IPS DF 6.9 (cell line): Measurements from ENCODE around the gene ZNF479.
"Not testable (repeated sequence)": the region's sequence is repeated elsewhere in the genome, so short reads cannot be mapped to it uniquely, and the experiment has no call there.

Experiments used
- DNase-seq: peaks from one replicate; pipeline ENCODE4 v3.0.0-alpha.2; 2013; ENCODE audit warnings: low read depth, low spot score
- H3K27ac ChIP-seq: one replicate; pipeline ENCODE4 v1.5.1; 2013; ENCODE audit warnings: low read length, control low read depth
- H3K27me3 ChIP-seq: 2 replicates; pipeline ENCODE4 v1.6.1; 2013; ENCODE audit warnings: mild to moderate bottlenecking, low read length; ENCODE audit not compliant: control insufficient read depth, insufficient read depth
- H3K36me3 ChIP-seq: 2 replicates; pipeline ENCODE4 v1.6.1; 2013; ENCODE audit warnings: low read length; ENCODE audit not compliant: control insufficient read depth, insufficient read depth
- H3K4me1 ChIP-seq: 2 replicates; pipeline ENCODE4 v1.6.1; 2013; ENCODE audit warnings: low read length; ENCODE audit not compliant: control insufficient read depth, insufficient read depth
- H3K4me3 ChIP-seq: 2 replicates; pipeline ENCODE4 v1.5.1; 2013; ENCODE audit warnings: mild to moderate bottlenecking, low read length
- H3K9me3 ChIP-seq: 2 replicates; pipeline ENCODE4 v1.6.1; 2013; ENCODE audit warnings: low read length, inconsistent platforms; ENCODE audit not compliant: control insufficient read depth, insufficient read depth
- WGBS: extraction: QIAGEN DNeasy Blood & Tissue Kit; methylation state at CpG from one replicate; pipeline ENCODE4 v1.1.7; 2013; ENCODE audit warnings: mixed read lengths, missing lambda C conversion rate; ENCODE audit not compliant: insufficient read length, insufficient coverage; 5-methylcytosine and 5-hydroxymethylcytosine counted together

ZNF479 gene

GRCh38 chr7:57132336-57132735, at the start of gene ZNF479:
ZNF479 (minus strand) TSS chr7:57132436; CDS start chr7:57132324, 112 bp downstream.
- H3K36me3 ChIP-seq, H3K9me3 ChIP-seq, H3K4me1 ChIP-seq, H3K4me3 ChIP-seq, H3K27ac ChIP-seq, H3K27me3 ChIP-seq, DNase-seq: not testable (repeated sequence)
- no CpG with 5 or more reads among the region's 6 CpGs for WGBS

GRCh38 chr7:57182031-57182430, 49.8 kb upstream of the ZNF479 start:
- Histone ChIP-seq H3K27me3 (no peaks in the 10 kb centered on the region), H3K4me3 (no peak overlapping the region), H3K27ac (no peak overlapping the region), H3K9me3 (peaks cover 30% of the 10 kb centered on the region), H3K36me3 (no peaks in the 10 kb centered on the region), H3K4me1 (no peaks in the 10 kb centered on the region)
- DNase-seq = no peak
- no CpG with 5 or more reads among the region's 4 CpGs for WGBS

DNA sequence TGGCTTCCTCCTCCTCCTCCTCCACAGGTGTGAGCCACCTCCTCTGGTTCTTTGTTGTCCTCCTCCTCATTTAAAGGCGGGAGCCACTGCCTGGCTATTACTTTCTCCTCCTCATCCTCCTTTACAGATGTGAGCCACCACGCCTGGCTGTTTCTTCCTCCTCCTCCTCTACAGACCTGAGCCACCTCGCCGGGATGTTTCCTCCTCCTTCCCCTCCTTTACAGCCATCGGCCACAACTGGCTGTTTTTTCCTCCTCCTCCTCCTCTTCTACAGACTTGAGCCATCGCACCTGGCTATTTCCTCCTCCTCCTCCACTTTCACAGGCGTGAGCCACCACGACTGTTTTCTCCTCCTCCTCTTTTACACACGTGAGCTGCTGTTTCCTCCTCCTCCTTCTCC, 49.0 kb upstream of the ZNF479 start:
- peaks cover 33% of the 10 kb centered on the region for H3K9me3 ChIP-seq
- H3K27me3 ChIP-seq = no peaks in the 10 kb centered on the region
- no CpG with 5 or more reads among the region's 9 CpGs for WGBS
- H3K36me3 ChIP-seq = no peaks in the 10 kb centered on the region
- no peak overlapping the region for H3K4me3 ChIP-seq
- DNase-seq = no peak
- H3K4me1 ChIP-seq = no peaks in the 10 kb centered on the region
- no peak overlapping the region for H3K27ac ChIP-seq

DNA sequence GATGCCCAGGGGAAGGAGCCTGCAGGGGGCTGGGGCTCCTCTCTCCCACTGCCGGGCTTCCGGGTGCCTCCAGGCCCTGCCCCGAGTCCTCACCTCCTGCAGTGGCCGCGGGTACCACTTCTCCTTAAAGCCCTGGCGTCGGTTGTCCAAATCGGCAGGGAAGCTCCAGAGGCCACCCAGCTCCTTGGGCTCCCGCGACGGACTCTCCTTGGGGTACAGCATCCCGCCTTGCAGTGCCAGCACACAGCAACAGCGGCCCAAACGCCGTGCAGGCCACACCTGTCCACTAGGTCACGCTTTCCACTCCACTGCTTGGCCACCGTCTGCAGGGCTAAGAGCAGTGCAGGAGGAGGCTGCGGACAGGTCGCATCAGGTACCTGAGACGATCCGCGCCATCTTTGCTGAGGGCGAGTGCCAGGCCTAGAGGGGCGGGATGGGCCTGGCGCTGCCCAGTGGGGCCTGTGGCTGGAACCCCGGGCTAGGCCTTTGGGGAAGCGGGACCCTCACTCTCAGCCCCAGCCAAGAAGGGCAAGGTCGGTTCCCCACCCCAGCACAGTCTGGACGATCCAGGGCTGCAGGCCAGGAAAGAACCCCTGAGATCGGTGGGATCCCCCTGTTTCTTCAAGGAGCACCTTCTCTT, 47.7 kb upstream of the ZNF479 start:
- Histone ChIP-seq H3K4me1 (no peaks in the 10 kb centered on the region), H3K36me3 (no peaks in the 10 kb centered on the region), H3K9me3 (peaks cover 32% of the 10 kb centered on the region), H3K4me3 (no peak overlapping the region; the same call in 1 of the 2 replicates), H3K27ac (no peak overlapping the region), H3K27me3 (no peaks in the 10 kb centered on the region)
- no peak for DNase-seq
- no CpG with 5 or more reads among the region's 30 CpGs for WGBS

DNA sequence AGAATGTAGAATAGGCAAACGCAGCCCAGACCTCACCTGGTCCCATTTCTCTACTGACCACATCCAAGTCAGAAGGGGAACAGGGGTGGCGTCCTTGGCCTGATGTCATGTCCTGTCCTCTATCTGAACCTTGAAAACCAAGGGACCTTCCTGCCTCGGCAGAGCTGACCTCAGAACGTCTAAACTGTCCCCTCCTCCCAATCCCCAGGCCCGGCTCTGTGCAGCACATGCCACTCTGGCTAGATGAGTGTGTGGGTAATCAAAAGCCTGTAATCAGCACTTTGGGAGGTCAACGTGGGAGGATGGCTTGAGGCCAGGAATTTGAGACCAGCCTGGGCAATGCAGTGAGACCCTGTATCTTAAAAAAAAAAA, 46.5 kb upstream of the ZNF479 start:
- Histone ChIP-seq H3K9me3 (peaks cover 30% of the 10 kb centered on the region), H3K27ac (no peak overlapping the region), H3K27me3 (no peaks in the 10 kb centered on the region), H3K4me3 (no peak overlapping the region), H3K4me1 (no peaks in the 10 kb centered on the region), H3K36me3 (no peaks in the 10 kb centered on the region)
- DNase-seq = no peak
- WGBS = no CpG with 5 or more reads among the region's 6 CpGs

DNA sequence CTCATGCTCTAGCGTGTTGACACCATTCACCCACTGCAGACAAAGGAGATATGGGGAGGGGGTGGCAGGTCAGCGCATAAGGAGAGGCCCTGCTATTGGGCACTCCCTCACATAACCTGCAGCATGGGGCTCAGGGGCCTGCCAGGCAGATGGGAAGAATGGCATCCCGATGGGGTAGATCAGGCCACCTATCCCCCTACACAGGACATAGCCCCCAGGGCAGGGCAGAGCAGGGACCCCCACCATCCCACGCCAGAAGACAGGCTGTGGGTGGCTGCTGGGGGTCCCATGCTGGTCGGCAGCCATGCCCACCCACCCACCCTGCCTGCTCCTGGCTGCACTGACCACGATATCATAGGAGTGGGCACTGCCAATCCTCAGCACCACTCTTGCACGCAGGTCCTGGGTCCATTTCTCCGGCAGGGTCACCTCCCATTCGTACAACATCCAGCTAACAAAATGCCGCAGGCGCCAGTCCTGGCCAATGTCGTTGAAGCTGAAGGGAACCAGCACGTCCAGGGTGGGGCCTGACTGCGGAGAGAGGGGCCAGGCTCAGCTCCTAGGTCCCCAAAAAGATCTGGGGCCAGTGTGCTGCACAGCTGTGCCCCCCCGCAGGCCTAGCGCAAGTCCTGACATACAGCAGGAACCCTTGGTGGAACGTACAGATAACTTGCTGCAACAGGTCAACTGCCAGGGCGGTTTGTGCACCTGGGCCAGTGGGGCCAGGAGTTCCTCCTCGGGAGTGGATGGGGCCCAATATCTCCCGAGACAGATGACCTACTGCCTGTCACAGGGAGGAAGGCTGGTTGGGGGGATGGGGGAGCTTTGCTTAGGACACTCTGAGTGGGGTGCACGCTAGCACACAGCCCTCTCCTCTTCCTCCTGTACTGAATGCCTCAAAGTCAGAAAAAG, 45.9 kb upstream of the ZNF479 start:
- Histone ChIP-seq H3K27ac (no peak overlapping the region), H3K4me3 (no peak overlapping the region), H3K27me3 (no peaks in the 10 kb centered on the region), H3K36me3 (no peaks in the 10 kb centered on the region), H3K4me1 (no peaks in the 10 kb centered on the region), H3K9me3 (peaks cover 30% of the 10 kb centered on the region)
- DNase-seq = no peak
- no CpG with 5 or more reads among the region's 21 CpGs for whole genome bisulfite sequencing

- Histone ChIP-seq H3K27ac (no peak overlapping the region), H3K27me3 (no peaks in the 10 kb centered on the region), H3K9me3 (peaks cover 26% of the 10 kb centered on the region), H3K4me3 (no peak overlapping the region), H3K4me1 (no peaks in the 10 kb centered on the region), H3K36me3 (no peaks in the 10 kb centered on the region)
- WGBS = no CpG with 5 or more reads among the region's 14 CpGs
- DNase-seq = no peak
Measured at GRCh38 chr7:57176928-57177635, 44.8 kb upstream of the ZNF479 start.

DNA sequence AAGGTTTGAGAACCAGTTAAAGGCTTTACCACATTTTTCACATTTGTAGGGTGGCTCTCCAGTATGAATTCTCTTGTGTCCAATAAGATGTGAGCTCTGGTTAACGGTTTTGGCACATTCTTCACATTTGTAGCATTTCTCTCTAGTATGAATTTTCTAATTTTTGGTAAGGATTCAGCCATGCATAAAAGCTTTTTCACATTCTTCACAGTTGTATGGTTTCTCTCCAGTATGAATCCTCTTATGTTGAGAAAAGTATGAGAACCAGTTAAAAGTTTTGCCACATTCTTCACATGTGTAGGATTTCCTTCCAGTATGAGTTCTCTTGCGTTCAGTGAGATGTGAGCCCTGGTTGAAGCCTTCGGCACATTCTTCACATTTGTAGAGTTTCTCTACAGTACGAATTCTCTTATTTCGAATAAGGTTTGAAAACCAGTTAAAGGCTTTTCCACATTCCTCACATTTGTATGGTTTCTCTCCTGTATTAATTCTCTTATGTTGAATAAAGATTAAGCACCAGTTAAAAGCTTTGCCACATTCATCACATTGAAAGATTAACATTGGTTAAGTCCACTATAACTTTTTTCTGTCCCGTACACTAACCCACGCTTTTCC, 33.2 kb upstream of the ZNF479 start:
- H3K27ac ChIP-seq = no peak overlapping the region
- no peaks in the 10 kb centered on the region for H3K27me3 ChIP-seq
- 100% methylated on average over 1 of the region's 7 CpGs for WGBS
- no peak for DNase-seq
- H3K4me1 ChIP-seq = no peaks in the 10 kb centered on the region
- no peaks in the 10 kb centered on the region for H3K36me3 ChIP-seq
- no peak overlapping the region for H3K4me3 ChIP-seq
- no peaks in the 10 kb centered on the region for H3K9me3 ChIP-seq

DNA sequence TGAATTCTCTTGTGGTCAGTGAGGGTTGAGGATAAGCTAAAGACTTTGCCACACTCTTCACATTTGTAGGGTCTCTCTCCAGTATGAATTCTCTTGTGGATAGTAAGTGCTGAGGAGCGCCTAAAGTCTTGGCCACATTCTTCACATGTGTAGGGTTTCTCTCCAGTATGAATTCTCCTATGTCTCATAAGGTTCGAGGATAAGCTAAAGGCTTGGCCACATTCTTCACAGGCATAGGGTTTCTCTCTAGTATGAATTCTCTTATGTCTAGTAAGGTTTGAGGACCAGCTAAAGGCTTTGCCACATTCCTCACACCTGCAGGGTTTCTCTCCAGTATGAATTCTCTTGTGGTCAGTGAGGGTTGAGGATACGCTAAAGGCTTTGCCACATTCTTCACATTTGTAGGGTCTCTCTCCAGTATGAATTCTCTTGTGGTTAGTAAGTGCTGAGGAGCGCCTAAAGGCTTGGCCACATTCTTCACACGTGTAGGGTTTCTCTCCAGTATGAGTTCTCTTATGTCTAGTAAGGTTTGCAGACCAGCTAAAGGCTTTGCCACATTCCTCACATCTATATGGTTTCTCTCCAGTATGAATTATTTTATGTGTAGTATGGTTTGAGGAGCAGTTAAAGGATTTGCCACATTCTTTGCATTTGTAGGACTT, 12.0 kb downstream of the ZNF479 start:
- H3K4me3 ChIP-seq, H3K4me1 ChIP-seq: not testable (repeated sequence)

More for the DNA sequence above, 12.0 kb downstream of the ZNF479 start:
- DNase-seq, H3K27ac ChIP-seq, H3K27me3 ChIP-seq, H3K9me3 ChIP-seq, H3K36me3 ChIP-seq: not testable (repeated sequence)
- whole genome bisulfite sequencing = no CpG with 5 or more reads among the region's 5 CpGs
